ENCODE measurements around the gene NFKBIB.
A peak's percentile ranks its signal among the peaks of the same experiment; 100 is the strongest.

Gene NFKBIB

DNA sequence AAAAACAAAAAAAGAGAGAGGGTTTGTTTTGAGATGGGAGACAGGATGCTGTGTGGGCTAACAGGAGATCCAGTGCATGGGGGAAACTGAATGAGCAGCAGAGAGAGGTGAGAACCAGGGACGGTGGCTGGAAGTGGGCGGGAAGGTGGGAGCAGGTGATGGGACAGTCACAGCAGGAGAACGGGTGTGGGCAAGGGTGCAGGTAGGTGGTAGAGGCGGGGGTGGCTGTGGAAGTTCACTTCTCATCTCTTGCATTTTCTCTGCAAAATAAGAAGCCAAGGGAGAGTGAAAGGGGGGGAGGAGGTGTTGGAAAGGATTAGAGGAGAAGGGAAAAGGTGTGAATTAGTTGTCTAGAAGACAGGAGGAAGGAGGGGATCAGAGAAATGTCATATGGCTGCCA, 53.9 kb downstream of the NFKBIB start:
- DNase-seq, result peak in 13 of 56 donors; percentile 3 to 48 (median 12)

DNA sequence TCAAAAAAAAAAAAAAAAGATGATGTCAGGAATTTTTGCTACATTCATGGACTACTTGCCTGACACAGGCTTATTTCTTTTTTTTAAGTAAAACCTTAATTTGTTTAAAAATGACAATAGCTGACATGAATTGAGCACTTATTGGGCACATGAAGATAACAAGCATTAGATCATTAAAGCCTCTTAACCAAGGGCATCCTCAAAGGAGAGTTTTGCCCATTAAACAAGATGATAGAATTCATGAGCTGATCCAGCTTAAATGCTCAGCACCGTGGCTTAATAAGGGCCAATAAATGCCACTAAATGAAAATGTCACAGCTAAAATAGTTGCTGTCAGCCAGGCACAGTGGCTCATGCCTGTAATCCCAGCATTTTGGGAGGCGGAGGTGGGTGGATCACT, 56.5 kb downstream of the NFKBIB start:
- DNase-seq, result no peak

DNA sequence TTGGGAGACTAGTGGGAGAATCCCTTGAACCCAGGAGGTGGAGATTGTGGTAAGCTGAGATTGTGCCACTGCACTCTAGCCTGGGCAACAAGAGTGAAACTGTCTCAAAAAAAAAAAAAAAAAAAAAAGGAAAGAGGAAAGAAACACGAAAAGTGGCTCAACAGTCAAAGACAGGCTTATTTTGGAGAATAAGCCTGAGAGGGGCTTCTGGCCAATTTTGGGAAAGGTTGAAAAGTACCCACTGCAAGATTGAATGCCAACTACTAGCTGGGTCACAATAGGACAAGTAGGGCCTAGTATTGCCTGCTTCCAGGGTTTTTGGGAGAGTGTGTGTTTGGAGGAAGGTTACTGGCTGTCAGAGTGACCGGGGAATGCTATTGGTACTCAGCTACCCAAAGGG, 58.5 kb downstream of the NFKBIB start:
- DNase-seq, result no peak
